Measurements from ENCODE around the gene TNRC18. TPM values are rescaled to one million over a fixed set of nuclear protein-coding genes. Genes with fewer than 3 reads are reported as not detected.

Gene TNRC18
- total and polyA plus RNA-seq, 2 of the 8 experiments (the other 6 are each of a cell fraction or from before 2014, with no cell fraction given): 1.7 to 8.6 TPM

GRCh38 chr7:5296015-5296610 is 127.5 kb downstream of the TNRC18 start (continued):
- TF ChIP-seq YY1 (IDR thresholded peaks at IDR 0.05; ENCODE audit: low read depth, low read length): peak; percentile 89; the same call in 1 of the 2 replicates
- no peak for TF ChIP-seq JUN (IDR thresholded peaks at IDR 0.05; ENCODE audit: low read depth, low read length)
- TF ChIP-seq CBX8 (IDR thresholded peaks at IDR 0.05; ENCODE audit: borderline replicate concordance, low read depth, low read length): no peak
- TF ChIP-seq HDAC6 (IDR thresholded peaks at IDR 0.05; ENCODE audit: low read depth, low read length): no peak
